ENCODE measurements around the gene MCM9.
"Not testable (repeated sequence)": the region's sequence is repeated elsewhere in the genome, so short reads cannot be mapped to it uniquely, and the experiment has no call there.

The MCM9 gene

GRCh38 chr6:118789419-118789818 lies 145.5 kb downstream of the MCM9 start:
- no peak for DNase-seq

- DNase-seq = no peak
These were observed 146.3 kb downstream of the MCM9 start for GRCh38 chr6:118788702-118789101.

GRCh38 chr6:118787724-118788423 lies 147.1 kb downstream of the MCM9 start:
- DNase-seq = no peak

GRCh38 chr6:118786596-118787453 lies 148.1 kb downstream of the MCM9 start:
- no peak for DNase-seq

- no peak for DNase-seq
These were observed 149.4 kb downstream of the MCM9 start for GRCh38 chr6:118785601-118786000.

- DNase-seq = no peak
These were observed 150.3 kb downstream of the MCM9 start for GRCh38 chr6:118784641-118785164.

- no peak for DNase-seq
These were observed 150.9 kb downstream of the MCM9 start for GRCh38 chr6:118783931-118784550.

GRCh38 chr6:118782651-118783050 lies 152.3 kb downstream of the MCM9 start:
- DNase-seq = no peak

- no peak for DNase-seq
These were observed 153.1 kb downstream of the MCM9 start for GRCh38 chr6:118781897-118782296.

- DNase-seq = no peak
These were observed 154.3 kb downstream of the MCM9 start for GRCh38 chr6:118780668-118781067.

- DNase-seq = peak; percentile 61
These were observed 158.1 kb downstream of the MCM9 start for GRCh38 chr6:118776607-118777549.

GRCh38 chr6:118775381-118775780 lies 159.6 kb downstream of the MCM9 start:
- no peak for DNase-seq

GRCh38 chr6:118774581-118774980 lies 160.4 kb downstream of the MCM9 start:
- DNase-seq = no peak

GRCh38 chr6:118772886-118773285 lies 162.1 kb downstream of the MCM9 start:
- no peak for DNase-seq

- no peak for DNase-seq
These were observed 163.7 kb downstream of the MCM9 start for GRCh38 chr6:118771253-118771652.

- no peak for DNase-seq
These were observed 164.1 kb downstream of the MCM9 start for GRCh38 chr6:118770835-118771234.

- DNase-seq = no peak
These were observed 164.7 kb downstream of the MCM9 start for GRCh38 chr6:118770112-118770788.

GRCh38 chr6:118768904-118769325 lies 166.0 kb downstream of the MCM9 start:
- DNase-seq = no peak

GRCh38 chr6:118768441-118768840 lies 166.5 kb downstream of the MCM9 start:
- no peak for DNase-seq

GRCh38 chr6:118765316-118765715 lies 169.6 kb downstream of the MCM9 start:
- not testable (repeated sequence) for DNase-seq

GRCh38 chr6:118764766-118765165 lies 170.2 kb downstream of the MCM9 start:
- no peak for DNase-seq
